HG02759 (cell line): ENCODE measurements around the gene NOL9.
"Not testable (repeated sequence)": the region's sequence is repeated elsewhere in the genome, so short reads cannot be mapped to it uniquely, and the experiment has no call there.

Experiments used
- ATAC-seq: cut with Tn5 transposase; IDR thresholded peaks from one replicate; pipeline ENCODE4 v1.9.1; 2021; ENCODE audit warnings: mild to moderate bottlenecking, moderate library complexity; ENCODE audit not compliant: unreplicated experiment

The NOL9 gene

GRCh38 chr1:6506210-6507036 is 47.9 kb downstream of the NOL9 start:
- ATAC-seq, result no peak

- ATAC-seq, result no peak
Measured at GRCh38 chr1:6505367-6506209, 48.7 kb downstream of the NOL9 start.

GRCh38 chr1:6504887-6505286 is 49.4 kb downstream of the NOL9 start:
- no peak for ATAC-seq

- no peak for ATAC-seq
Measured at GRCh38 chr1:6503884-6504602, 50.3 kb downstream of the NOL9 start.

GRCh38 chr1:6502000-6502891 is 52.1 kb downstream of the NOL9 start:
- ATAC-seq, result no peak

- no peak for ATAC-seq
Measured at GRCh38 chr1:6501279-6501813, 53.0 kb downstream of the NOL9 start.

GRCh38 chr1:6500544-6501278 is 53.6 kb downstream of the NOL9 start:
- no peak for ATAC-seq

GRCh38 chr1:6499296-6499695 is 55.0 kb downstream of the NOL9 start:
- ATAC-seq, result no peak

GRCh38 chr1:6498576-6499111 is 55.7 kb downstream of the NOL9 start:
- no peak for ATAC-seq

- no peak for ATAC-seq
Measured at GRCh38 chr1:6497867-6498575, 56.3 kb downstream of the NOL9 start.

- no peak for ATAC-seq
Measured at GRCh38 chr1:6497215-6497866, 57.0 kb downstream of the NOL9 start.

- ATAC-seq, result no peak
Measured at GRCh38 chr1:6496890-6497214, 57.5 kb downstream of the NOL9 start.

GRCh38 chr1:6496365-6496721 is 58.0 kb downstream of the NOL9 start:
- no peak for ATAC-seq

- no peak for ATAC-seq
Measured at GRCh38 chr1:6495540-6496364, 58.6 kb downstream of the NOL9 start.

- ATAC-seq, result no peak
Measured at GRCh38 chr1:6495041-6495441, 59.3 kb downstream of the NOL9 start.

- no peak for ATAC-seq
Measured at GRCh38 chr1:6494627-6495026, 59.7 kb downstream of the NOL9 start.

GRCh38 chr1:6493834-6494223 is 60.5 kb downstream of the NOL9 start:
- ATAC-seq, result not testable (repeated sequence)
